Prostate gland (tissue), 2 donors: Measurements from ENCODE around the gene SUDS3. TPM values are rescaled to one million over a fixed set of nuclear protein-coding genes. Genes with fewer than 3 reads are reported as not detected.

Experiments used
- DNase-seq: peaks from one replicate; pipeline ENCODE4 v3.0.0-alpha.2; 2019; ENCODE audit warnings: low spot score
- H3K27ac ChIP-seq, 2 donors: fragments of 200-600 bp; sonication (generic); 2 replicates each; pipeline ENCODE4 v1.5.1; 2017 to 2019
- H3K27me3 ChIP-seq: fragments of 200-600 bp; sonication (generic); replicated peaks from 2 replicates; pipeline ENCODE4 v1.5.1; 2019; ENCODE audit not compliant: insufficient read depth
- H3K36me3 ChIP-seq, 2 donors: fragments of 200-600 bp; sonication (generic); 1 replicate in 1 of 2; 2 replicates in 1 of 2; pipeline versions ENCODE4 v1.5.1 to v1.8.1; 2017 to 2019
- H3K4me1 ChIP-seq: fragments of 200-600 bp; sonication (generic); replicated peaks from 2 replicates; pipeline ENCODE4 v1.5.1; 2019
- H3K4me3 ChIP-seq, 2 donors: fragments of 200-600 bp; sonication (generic); 2 replicates each; pipeline ENCODE4 v1.5.1; 2017 to 2019
- H3K9me3 ChIP-seq: fragments of 200-600 bp; sonication (generic); 2 replicates; pipeline ENCODE4 v1.5.1; 2017
- CTCF ChIP-seq, 4 experiments: fragments of 200-600 bp in 2 of 4; fragments of 450-650 bp in 2 of 4; sonication (generic) in 2 of 4; IDR thresholded peaks; 1 replicate in 3 of 4; 2 replicates in 1 of 4; pipeline ENCODE4 v1.5.1; 2016 to 2019; ENCODE audit warnings: antibody characterized with exemption in 4 of 4, mild to moderate bottlenecking in 2 of 4, moderate library complexity in 2 of 4
- POLR2A ChIP-seq: fragments of 450-650 bp; IDR thresholded peaks from one replicate; pipeline ENCODE4 v1.6.1; 2016; ENCODE audit warnings: antibody characterized with exemption, mild to moderate bottlenecking
- POLR2AphosphoS5 ChIP-seq: sonication (generic); formaldehyde crosslinking; IDR thresholded peaks from one replicate; pipeline ENCODE4 v1.6.1; 2017; ENCODE audit warnings: antibody characterized with exemption
- WGBS: methylation state at CpG from one replicate; pipeline ENCODE4 v1.1.5; 2018; 5-methylcytosine and 5-hydroxymethylcytosine counted together
- intact Hi-C: fragments of 100-400 bp; cut with DNase I; formaldehyde crosslinking; loops from one replicate; pipeline ENCODE4 v1.14.2; 2022
- total RNA-seq, 2 donors: library from RNA; depleted of rRNA; stranded (reverse); fragments of >200 nt; gene quantifications; one replicate each; pipeline ENCODE4 v1.1.0, GENCODE V29; 2016

The SUDS3 gene
- total RNA-seq, 2 donors from 2014 or later: 62.0 to 82.6 TPM

- 52% methylated on average over 1 of the region's 1 CpG for WGBS
- Histone ChIP-seq H3K4me1 (no peaks in the 10 kb centered on the region), H3K27ac (no peak overlapping the region), H3K27me3 (no peaks in the 10 kb centered on the region), H3K4me3 (no peak overlapping the region), H3K9me3 (no peaks in the 10 kb centered on the region), H3K36me3 (peaks cover 0 to 8% of the 10 kb centered on the region in 2 donors)
- TF ChIP-seq POLR2AphosphoS5 (no peak), CTCF (IDR thresholded peaks at IDR 0.05) (no peak), POLR2A (no peak)
- intact Hi-C loops: no loop called here
- DNase-seq: no peak
These were observed 42.2 kb downstream of the SUDS3 start for GRCh38 chr12:118418385-118419057.

GRCh38 chr12:118420673-118421072 is 44.3 kb downstream of the SUDS3 start:
- Histone ChIP-seq H3K36me3 (no peaks in the 10 kb centered on the region), H3K27me3 (no peaks in the 10 kb centered on the region), H3K4me1 (no peaks in the 10 kb centered on the region), H3K9me3 (no peaks in the 10 kb centered on the region), H3K4me3 (no peak overlapping the region), H3K27ac (no peak overlapping the region)
- intact Hi-C loops: no loop called here
- WGBS: 96% methylated on average over 3 of the region's 3 CpGs
- no peak for DNase-seq
- TF ChIP-seq POLR2A: no peak
- TF ChIP-seq CTCF (IDR thresholded peaks at IDR 0.05): no peak
- TF ChIP-seq POLR2AphosphoS5: no peak

DNA sequence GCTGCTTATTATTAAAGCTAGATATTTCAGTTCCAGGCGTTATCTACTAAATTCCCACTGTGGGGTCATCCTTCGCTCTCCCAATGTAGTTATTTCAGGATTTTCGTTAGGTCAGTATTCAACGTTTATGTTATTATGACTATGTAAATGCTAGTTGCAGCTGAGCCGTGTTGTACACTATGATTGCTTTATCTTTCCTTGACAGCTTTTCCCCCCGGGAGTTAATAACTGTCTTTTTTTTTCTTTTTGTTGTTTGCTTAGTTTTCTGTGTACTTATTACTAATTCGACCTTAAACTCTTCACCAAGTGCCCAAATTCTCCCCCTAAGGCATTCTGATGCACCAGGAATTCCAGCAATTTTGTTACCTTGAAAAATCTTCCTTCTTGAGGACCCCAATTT is 48.5 kb downstream of the SUDS3 start:
- no peaks in the 10 kb centered on the region for H3K36me3 ChIP-seq
- no peaks in the 10 kb centered on the region for H3K4me1 ChIP-seq
- intact Hi-C loops: no loop called here
- H3K9me3 ChIP-seq: no peaks in the 10 kb centered on the region
- no peaks in the 10 kb centered on the region for H3K27me3 ChIP-seq
- H3K4me3 ChIP-seq: no peak overlapping the region
- 69% methylated on average over 7 of the region's 7 CpGs for WGBS
- DNase-seq: no peak
- no peak overlapping the region for H3K27ac ChIP-seq
- no peak for TF ChIP-seq POLR2AphosphoS5
- no peak for TF ChIP-seq CTCF (IDR thresholded peaks at IDR 0.05)
- TF ChIP-seq POLR2A: no peak

DNA sequence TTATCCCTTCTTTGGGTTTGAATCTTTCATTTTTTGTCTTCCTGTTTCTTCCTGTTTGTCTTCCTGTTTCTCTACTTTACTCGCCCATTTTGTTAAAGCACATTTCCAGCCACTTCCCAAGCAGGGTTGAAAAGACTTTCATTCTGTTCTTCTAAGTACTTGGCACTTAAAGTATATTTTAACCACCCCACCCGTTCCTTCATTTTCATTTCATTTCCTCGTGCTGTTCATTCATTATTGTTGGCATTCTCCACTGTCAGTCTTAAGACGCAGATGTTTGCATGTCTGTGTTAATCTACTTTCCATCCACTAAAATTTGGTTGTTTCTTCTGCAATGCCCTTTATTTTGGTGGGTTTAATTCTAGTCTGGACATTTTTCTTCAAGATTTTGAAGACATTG is 49.0 kb downstream of the SUDS3 start:
- intact Hi-C loops: no loop called here
- TF ChIP-seq POLR2AphosphoS5: no peak
- 91% methylated on average over 4 of the region's 4 CpGs for WGBS
- H3K36me3 ChIP-seq: no peaks in the 10 kb centered on the region
- no peaks in the 10 kb centered on the region for H3K4me1 ChIP-seq
- H3K27me3 ChIP-seq: no peaks in the 10 kb centered on the region
- H3K9me3 ChIP-seq: no peaks in the 10 kb centered on the region
- H3K27ac ChIP-seq: no peak overlapping the region
- DNase-seq: no peak
- H3K4me3 ChIP-seq: no peak overlapping the region

- TF ChIP-seq CTCF (IDR thresholded peaks at IDR 0.05) (no peak), POLR2A (no peak), POLR2AphosphoS5 (no peak)
- H3K4me1 ChIP-seq: no peaks in the 10 kb centered on the region
- intact Hi-C loops: no loop called here
- H3K36me3 ChIP-seq: no peaks in the 10 kb centered on the region
- H3K27me3 ChIP-seq: no peaks in the 10 kb centered on the region
- 77% methylated on average over 3 of the region's 3 CpGs for WGBS
- no peak overlapping the region for H3K4me3 ChIP-seq
- no peaks in the 10 kb centered on the region for H3K9me3 ChIP-seq
- H3K27ac ChIP-seq: no peak overlapping the region
- DNase-seq: no peak
These were observed 51.5 kb downstream of the SUDS3 start for GRCh38 chr12:118427819-118428218.
